Inflammatory macrophage treated with lipopolysaccharide for 4 hours (primary cell): ENCODE measurements around the gene KRTAP2-2.
A peak's percentile ranks its signal among the peaks of the same experiment; 100 is the strongest.
"Not testable (repeated sequence)": the region's sequence is repeated elsewhere in the genome, so short reads cannot be mapped to it uniquely, and the experiment has no call there.

Experiments
- DNase-seq: peaks from one replicate; pipeline ENCODE4 v3.0.0-alpha.2; 2020

KRTAP2-2 gene

DNA sequence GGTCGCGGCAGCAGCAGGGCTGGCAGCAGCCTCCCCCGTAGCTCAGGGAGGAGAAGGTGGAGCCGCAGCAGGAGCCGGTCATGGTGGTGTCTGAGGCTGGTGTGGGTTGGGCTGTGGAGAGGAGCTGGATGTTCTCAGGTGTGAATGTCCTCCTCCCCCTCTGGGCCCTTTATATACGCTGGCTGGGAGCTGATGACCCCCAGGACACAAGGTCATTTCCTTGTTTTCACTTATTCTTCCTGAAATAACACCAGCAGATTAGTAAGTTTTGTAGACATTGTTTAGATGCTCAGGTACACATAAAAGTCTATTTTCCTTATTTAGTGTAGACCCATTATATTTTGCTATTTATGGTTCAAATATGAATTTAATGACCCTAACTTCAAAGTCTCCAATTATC, at the start of gene KRTAP2-2:
KRTAP2-2 (minus strand) TSS at position 101 of the 400 bp plus-strand sequence; CDS start at position 82, 19 bp downstream.
- not testable (repeated sequence) for DNase-seq

GRCh38 chr17:41104386-41105038, 49.5 kb upstream of the KRTAP2-2 start:
- not testable (repeated sequence) for DNase-seq

DNA sequence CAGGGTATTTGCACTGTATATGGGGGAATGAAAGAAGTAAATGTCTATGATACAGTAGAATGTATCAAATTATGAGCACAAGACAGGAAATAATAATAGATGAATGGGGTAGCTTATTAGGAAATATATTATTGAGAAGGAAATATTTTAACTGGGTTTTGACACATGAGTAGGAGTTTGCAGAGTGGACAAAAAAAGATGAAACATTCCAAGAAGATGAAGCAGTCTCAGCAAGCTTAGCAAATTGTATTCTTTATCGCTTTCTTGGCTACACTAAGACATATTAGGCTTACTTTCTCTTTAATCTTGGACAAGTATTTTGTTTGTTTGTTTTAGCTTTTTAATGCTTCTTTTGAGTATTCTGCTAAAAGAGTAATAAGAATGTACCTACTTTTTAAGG, 48.9 kb upstream of the KRTAP2-2 start:
- no peak for DNase-seq

- no peak for DNase-seq
Measured at GRCh38 chr17:41101586-41102259, 46.7 kb upstream of the KRTAP2-2 start, which contains the start of gene KRTAP4-16. TSS of gene KRTAP4-16 (minus strand) at chr17:41102209. CDS start at chr17:41102209, 0 bp downstream.

- DNase-seq, result not testable (repeated sequence)
Measured at GRCh38 chr17:41099682-41100480, 44.9 kb upstream of the KRTAP2-2 start.

DNA sequence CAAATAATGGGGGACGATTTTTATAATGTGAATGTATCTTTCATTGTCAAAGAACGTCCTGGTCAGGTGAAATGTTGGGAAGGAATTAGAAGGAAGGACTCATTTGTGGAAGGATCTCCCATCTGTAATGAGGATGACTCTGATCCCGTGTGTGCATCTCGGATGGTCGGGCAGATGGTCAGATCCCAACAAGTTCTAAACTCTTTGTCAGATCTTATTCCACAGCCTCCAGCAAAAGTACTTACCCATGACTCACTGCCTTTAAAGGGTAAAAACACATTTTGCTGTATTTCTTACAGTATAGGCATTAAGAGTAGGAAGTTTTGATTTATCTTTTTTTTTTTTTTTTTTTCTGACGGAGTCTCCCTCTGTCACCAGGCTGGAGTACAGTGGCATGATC, 43.5 kb upstream of the KRTAP2-2 start:
- no peak for DNase-seq

DNA sequence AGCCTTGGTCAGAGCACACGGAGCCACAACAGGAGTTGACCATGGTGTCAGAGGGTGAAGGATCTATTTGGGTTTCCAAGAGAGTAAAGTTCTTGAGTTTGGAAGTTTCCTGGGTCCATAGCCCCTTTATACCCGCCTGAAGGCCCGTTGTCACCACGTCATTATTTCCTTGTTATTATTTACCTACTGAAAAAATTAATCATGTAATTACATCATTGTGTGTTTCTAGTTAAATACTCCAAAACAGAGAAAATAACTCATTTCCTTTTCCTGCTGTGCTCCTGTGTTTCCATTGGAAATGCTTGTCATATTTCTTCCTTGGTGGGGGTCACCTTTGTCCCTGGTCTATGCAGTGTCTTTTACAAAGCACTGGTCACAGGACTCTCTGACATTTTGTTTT, 43.0 kb upstream of the KRTAP2-2 start, which contains the start of gene KRTAP4-8:
KRTAP4-8 (minus strand) TSS at position 101 of the 400 bp plus-strand sequence; CDS start at position 43, 58 bp downstream.
- no peak for DNase-seq

DNA sequence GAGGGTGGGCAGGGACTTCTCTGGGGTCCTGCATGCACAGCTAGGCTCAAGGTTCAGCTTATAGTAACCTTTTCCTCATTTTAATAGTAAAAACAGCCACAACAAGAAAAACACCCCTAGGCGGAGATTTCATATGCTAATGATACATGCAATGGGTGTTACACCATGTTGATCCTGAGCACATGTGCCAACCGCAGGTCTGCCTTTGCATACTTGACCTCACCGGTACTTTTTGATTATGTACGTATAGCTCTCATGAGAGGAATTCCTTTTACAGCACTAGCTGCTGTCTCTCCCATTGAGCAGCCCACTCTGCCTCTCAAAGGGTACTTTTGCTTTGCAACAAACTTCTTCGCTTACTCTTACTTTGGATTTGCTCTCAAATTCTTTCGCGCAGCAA, 41.0 kb upstream of the KRTAP2-2 start:
- no peak for DNase-seq

GRCh38 chr17:41088760-41089352, 33.8 kb upstream of the KRTAP2-2 start:
- not testable (repeated sequence) for DNase-seq

- not testable (repeated sequence) for DNase-seq
Measured at GRCh38 chr17:41084100-41084856, 29.2 kb upstream of the KRTAP2-2 start, which contains the start of gene KRTAP4-7. TSS of gene KRTAP4-7 (plus strand) at chr17:41084150. CDS start at chr17:41084207, 57 bp downstream.

DNA sequence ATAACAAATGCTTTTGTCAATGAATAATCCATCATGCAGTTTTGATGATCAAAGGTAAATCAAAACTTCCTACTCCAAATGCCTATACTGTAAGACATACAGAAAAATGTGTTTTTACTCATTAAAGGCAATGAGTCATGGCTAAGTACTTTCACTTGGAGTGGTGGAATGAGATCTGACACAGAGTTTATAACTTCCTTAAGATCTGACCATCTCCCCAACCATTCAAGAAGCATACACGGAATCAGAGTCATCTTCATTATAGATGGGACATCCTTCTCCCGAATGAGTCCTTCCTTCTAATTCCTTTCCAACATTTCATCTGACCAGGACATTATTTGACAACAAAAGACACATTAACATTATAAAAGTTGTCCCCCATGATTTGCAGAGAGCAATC, 28.4 kb upstream of the KRTAP2-2 start:
- DNase-seq, result not testable (repeated sequence)

DNA sequence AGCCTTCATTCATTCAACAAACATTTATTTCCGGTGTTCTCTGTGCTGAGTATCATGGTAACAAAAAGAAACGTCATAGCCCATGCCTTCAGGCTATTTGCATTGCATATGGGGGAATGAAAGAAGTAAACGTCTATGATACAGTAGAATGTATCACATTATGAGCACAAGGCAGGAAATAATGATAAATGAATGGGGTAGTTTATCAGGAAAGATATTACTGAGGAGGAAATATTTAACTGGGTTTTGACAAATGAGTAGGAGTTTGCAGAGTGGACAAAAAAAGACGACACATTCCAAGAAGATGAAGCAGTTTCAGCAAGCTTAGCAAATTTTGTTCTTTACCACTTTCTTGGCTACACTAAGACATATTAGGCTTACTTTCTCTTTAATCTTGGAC, 27.6 kb upstream of the KRTAP2-2 start:
- DNase-seq, result no peak

- DNase-seq, result no peak
Measured at GRCh38 chr17:41076788-41077187, 21.8 kb upstream of the KRTAP2-2 start.

- DNase-seq, result no peak
Measured at GRCh38 chr17:41073676-41074075, 18.6 kb upstream of the KRTAP2-2 start.

DNA sequence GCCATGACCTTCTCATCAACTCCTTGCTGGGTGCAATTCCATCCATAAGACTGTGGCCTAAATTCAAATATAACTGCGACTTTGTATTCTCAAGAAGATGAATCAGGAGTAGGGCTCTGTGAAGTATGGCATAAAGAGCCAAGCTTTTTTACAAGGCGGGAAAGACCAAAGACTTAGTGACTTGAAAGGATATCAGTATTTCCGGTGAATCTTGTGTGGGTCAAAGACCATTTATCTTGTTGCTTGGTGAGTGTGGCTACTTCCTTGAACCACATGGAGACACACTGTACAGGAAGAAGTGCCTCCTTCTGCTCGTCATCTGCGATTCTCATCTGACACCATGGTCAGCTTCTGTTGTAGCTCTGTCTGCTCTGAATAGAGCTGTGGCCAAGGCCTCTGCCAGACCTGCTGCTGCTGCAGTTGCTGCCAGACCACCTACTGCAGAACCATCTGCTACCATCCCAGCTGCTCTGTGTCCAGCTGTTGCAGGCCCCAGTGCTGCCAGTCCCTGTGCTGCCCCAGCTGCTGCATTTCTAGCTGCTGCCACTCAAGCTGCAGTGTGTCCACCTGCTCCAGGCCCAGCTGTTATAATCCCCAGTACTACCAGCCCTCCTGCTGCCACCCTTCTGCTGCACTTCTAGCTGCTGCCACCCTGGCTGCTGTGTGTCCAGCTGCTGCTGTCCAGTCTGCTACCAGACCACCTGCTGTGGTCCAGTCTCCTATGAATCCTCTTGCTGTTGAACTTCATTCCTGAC, 16.8 kb upstream of the KRTAP2-2 start:
- no peak for DNase-seq

GRCh38 chr17:41069031-41069430, 14.0 kb upstream of the KRTAP2-2 start:
- DNase-seq, result no peak

GRCh38 chr17:41067281-41067680, 12.3 kb upstream of the KRTAP2-2 start:
- no peak for DNase-seq

GRCh38 chr17:41065829-41066624, 11.0 kb upstream of the KRTAP2-2 start, which contains the start of gene KRTAP2-4:
TSS of gene KRTAP2-4 (minus strand) at chr17:41065879. CDS start at chr17:41065845, 34 bp downstream.
- peak; percentile 17 for DNase-seq

GRCh38 chr17:41065016-41065689, 10.1 kb upstream of the KRTAP2-2 start:
- not testable (repeated sequence) for DNase-seq

DNA sequence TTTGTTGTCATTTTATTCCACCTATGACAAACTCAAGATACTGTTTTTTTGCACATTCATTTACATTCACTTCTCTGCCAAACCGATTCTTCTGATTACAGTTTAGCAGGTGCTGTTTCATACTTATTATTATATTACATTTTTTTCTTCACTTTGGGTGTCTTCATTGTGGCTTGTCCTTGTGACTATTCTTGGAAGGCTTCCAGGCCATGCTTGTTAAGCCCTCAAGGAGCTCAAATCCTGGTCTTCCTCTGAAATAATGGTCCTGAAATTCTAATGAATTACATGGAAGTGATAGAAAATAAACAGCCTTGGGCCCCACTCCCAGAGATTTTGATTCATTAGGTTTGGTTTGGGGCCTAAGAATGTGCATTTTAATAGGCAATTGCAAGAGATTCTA, 9.3 kb upstream of the KRTAP2-2 start:
- DNase-seq, result no peak
